ENCODE data around the gene IRF2BP2.

IRF2BP2 gene

GRCh38 chr1:234610666-234611224 lies 767 bp upstream of the IRF2BP2 start:
- H3K36me3 Mint-ChIP-seq (ENCODE audit: low read depth), result peaks cover 31% of the 10 kb centered on the region

GRCh38 chr1:234609691-234610042 lies 311 bp downstream of the IRF2BP2 start:
- Mint-ChIP-seq H3K36me3 (ENCODE audit: low read depth) (peaks cover 42% of the 10 kb centered on the region), H3K4me1 (peaks cover 40% of the 10 kb centered on the region), H3K27ac (peak overlapping the region in 1 of 3 experiments; percentile 100), H3K4me3 (peak overlapping the region in 1 of 3 experiments; percentile 99), H3K9me3 (peaks cover 2% of the 10 kb centered on the region), H3K27me3 (ENCODE audit: low read depth) (peaks cover 4% of the 10 kb centered on the region)
- no peak for TF ChIP-seq CTCF (IDR thresholded peaks at IDR 0.05; ENCODE audit: unreplicated experiment in 3 of 3)

More at GRCh38 chr1:234610666-234611224, 767 bp upstream of the IRF2BP2 start:
- peak overlapping the region; percentile 100 for H3K27ac Mint-ChIP-seq
- peaks cover 4% of the 10 kb centered on the region for H3K27me3 Mint-ChIP-seq (ENCODE audit: low read depth)
- H3K4me1 Mint-ChIP-seq, result peaks cover 36% of the 10 kb centered on the region
- peaks cover 2% of the 10 kb centered on the region for H3K9me3 Mint-ChIP-seq
- H3K4me3 Mint-ChIP-seq, result peak overlapping the region; percentile 93 to 99 (median 93)
- no peak for TF ChIP-seq CTCF (IDR thresholded peaks at IDR 0.05; ENCODE audit: unreplicated experiment in 3 of 3)

GRCh38 chr1:234608911-234609690 lies 877 bp downstream of the IRF2BP2 start:
- peaks cover 39% of the 10 kb centered on the region for H3K4me1 Mint-ChIP-seq
- peaks cover 2% of the 10 kb centered on the region for H3K9me3 Mint-ChIP-seq
- peaks cover 4% of the 10 kb centered on the region for H3K27me3 Mint-ChIP-seq (ENCODE audit: low read depth)
- peaks cover 45% of the 10 kb centered on the region for H3K36me3 Mint-ChIP-seq (ENCODE audit: low read depth)
- H3K27ac Mint-ChIP-seq, result peak overlapping the region in 1 of 3 experiments; percentile 83
- peak overlapping the region; percentile 73 to 78 (median 75) for H3K4me3 Mint-ChIP-seq
- TF ChIP-seq CTCF (IDR thresholded peaks at IDR 0.05; ENCODE audit: unreplicated experiment in 3 of 3), result no peak

DNA sequence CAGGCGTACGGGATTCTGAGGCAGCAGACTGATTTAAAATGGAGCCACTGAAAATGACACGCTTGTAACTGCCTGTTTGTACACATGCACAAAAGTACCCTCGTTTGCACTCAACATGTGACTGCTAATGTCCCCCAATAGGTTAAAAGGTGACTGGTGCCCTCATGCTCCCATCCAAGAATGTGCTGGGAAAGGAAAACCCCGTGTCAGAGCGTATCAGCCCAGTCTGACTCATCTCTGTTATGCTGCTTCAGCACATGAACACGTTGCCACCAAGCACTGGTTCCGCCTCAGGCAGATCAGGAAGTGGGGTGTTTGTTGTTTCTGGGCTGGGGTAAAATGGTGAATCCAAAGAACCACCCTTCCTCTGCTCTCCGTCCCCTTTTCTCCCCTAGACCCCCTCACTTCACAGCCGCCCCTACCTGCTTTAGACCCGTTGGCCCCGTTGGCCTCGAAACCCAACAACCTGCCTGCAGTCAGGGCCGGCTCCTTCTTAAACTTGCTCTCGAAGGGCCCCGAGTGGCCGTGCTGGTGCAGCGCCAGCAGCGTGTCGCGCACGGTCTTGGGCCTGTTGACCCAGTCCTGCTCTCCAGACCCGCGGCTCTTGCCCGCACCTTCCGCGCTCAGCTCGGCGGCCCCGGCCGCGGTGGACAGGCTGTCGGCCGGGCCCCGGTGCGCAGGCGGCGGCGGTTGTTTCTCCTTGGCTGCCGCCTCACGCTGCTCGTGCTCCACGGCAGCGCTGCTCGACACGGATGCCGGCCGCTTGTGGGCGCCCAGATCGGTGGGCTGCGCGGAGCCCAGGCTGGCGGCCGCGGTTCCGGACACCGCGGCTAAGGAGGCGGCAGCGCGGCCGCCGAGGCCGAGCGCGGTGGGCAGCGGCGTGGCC lies 1.7 kb downstream of the IRF2BP2 start:
- no peak for TF ChIP-seq CTCF (IDR thresholded peaks at IDR 0.05; ENCODE audit: unreplicated experiment in 3 of 3)
- H3K4me1 Mint-ChIP-seq, result peaks cover 38% of the 10 kb centered on the region
- peaks cover 2% of the 10 kb centered on the region for H3K9me3 Mint-ChIP-seq
- H3K4me3 Mint-ChIP-seq, result peak overlapping the region; percentile 99 to 100 (median 99)
- H3K27me3 Mint-ChIP-seq (ENCODE audit: low read depth), result peaks cover 4% of the 10 kb centered on the region
- peak overlapping the region; percentile 84 to 100 (median 100) for H3K27ac Mint-ChIP-seq
- peaks cover 50% of the 10 kb centered on the region for H3K36me3 Mint-ChIP-seq (ENCODE audit: low read depth)

DNA sequence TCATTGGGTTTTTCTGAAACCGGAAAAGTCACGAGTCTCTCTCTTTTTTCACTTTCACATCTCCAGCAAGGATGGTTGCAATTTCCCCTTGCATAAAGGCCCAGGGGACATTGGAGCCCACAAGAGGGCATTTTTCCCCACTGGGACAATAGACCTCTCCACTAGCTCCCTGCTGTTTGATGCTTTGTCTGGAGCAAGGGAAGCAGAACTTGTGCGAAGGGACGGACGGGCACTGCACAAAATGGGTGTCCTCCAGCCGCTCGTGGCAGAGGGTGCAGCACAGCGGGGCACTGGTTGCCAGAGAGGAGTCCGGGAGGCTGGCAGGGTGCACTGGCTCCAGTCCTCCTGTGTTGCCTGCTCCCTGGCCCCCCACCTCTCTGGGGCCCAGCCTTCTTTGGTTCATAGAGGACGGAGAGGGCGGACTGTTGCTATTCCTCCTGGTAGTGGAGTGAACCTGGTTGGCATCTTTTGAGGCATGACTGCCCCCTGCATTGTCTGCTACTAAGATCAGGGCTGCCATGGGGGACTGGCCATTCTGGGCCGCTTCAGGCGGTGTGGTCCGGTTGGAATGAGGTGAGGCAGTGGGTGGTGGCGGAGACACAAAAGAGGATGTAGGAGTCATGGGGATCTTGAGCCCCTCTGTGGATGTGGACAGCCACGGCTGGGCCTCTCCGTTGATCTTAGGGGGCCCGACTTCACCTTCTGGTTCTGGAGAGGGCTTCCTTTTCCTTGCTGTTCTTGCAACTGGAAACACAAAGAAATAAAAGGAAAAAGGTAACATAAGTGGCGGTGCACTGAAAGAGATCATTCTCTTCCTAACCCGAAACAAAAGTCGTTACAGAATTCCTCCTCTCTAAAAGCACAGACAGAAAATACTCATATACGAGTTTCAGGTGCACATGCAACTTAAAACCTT lies 2.6 kb downstream of the IRF2BP2 start:
- H3K4me1 Mint-ChIP-seq, result peaks cover 38% of the 10 kb centered on the region
- H3K27ac Mint-ChIP-seq, result peak overlapping the region; percentile 84 to 100 (median 100)
- H3K4me3 Mint-ChIP-seq, result peak overlapping the region; percentile 99 to 100 (median 99)
- H3K9me3 Mint-ChIP-seq, result peaks cover 2% of the 10 kb centered on the region
- H3K36me3 Mint-ChIP-seq (ENCODE audit: low read depth), result peaks cover 56% of the 10 kb centered on the region
- peaks cover 4% of the 10 kb centered on the region for H3K27me3 Mint-ChIP-seq (ENCODE audit: low read depth)
- peak in 1 of 3 experiments; percentile 22 for TF ChIP-seq CTCF (IDR thresholded peaks at IDR 0.05; ENCODE audit: unreplicated experiment in 3 of 3)
